Urothelium cell line (cell line): ENCODE measurements around the gene ZNF619.
A peak's percentile ranks its signal among the peaks of the same experiment; 100 is the strongest.

Source experiments
- DNase-seq: peaks from one replicate; pipeline ENCODE4 v3.0.0; 2011; ENCODE audit warnings: low spot score, mixed read lengths
- FAIRE-seq: peaks from 2 replicates; lab custom pipeline; 2011; peaks lifted over from hg19 to GRCh38; lab: Jason Lieb, UNC

The ZNF619 gene

GRCh38 chr3:40464339-40465110 lies 12.4 kb upstream of the ZNF619 start:
- DNase-seq, result no peak

GRCh38 chr3:40465111-40465407 lies 11.9 kb upstream of the ZNF619 start:
- FAIRE-seq, result no peak
- DNase-seq, result no peak

More at GRCh38 chr3:40464339-40465110, 12.4 kb upstream of the ZNF619 start:
- FAIRE-seq, result no peak

DNA sequence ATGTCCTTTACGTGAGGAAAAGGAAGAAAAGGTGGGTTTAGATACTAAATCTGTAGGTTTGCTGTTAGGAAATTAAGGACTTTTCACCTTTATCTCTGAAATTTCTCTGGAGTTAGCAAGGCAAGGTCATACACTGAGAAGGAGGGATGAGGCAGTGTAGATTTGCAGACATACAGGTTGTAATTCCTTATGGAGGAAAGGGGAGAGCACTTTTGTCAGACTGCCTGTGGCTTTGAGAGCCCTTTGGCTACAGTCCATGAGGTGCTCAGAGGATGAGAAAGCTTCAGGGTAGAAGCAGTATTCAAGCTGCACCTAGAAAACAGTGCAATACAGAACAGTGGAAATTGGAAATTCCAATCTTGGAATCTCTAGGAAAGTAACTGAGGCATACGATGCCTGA lies 11.5 kb upstream of the ZNF619 start:
- DNase-seq (no peak), FAIRE-seq (no peak)

DNA sequence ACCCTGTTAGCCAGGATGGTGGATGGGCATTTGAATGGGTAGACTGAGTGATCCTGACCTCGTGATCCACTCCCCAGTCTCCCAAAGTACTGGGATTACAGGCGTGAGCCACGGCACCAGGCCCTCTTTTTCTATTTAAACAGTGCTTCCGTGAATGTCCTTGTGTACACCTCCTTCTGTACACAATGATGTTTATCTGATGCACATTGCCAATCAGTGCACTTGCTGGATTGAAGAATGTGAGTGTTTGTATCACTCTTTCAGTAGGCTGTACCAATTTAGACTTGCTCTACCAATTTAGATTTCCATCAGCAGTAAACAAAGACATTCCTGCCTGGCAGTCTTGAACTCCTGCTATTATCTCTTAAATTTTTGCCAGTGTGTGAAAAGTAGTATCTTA lies 8.9 kb upstream of the ZNF619 start:
- FAIRE-seq (no peak), DNase-seq (no peak)

- DNase-seq, result no peak
- FAIRE-seq, result no peak
Observed at GRCh38 chr3:40470701-40471100, 6.2 kb upstream of the ZNF619 start.

GRCh38 chr3:40477666-40478065 lies 744 bp downstream of the ZNF619 start:
- peak; percentile 18 for DNase-seq
- no peak for FAIRE-seq

DNA sequence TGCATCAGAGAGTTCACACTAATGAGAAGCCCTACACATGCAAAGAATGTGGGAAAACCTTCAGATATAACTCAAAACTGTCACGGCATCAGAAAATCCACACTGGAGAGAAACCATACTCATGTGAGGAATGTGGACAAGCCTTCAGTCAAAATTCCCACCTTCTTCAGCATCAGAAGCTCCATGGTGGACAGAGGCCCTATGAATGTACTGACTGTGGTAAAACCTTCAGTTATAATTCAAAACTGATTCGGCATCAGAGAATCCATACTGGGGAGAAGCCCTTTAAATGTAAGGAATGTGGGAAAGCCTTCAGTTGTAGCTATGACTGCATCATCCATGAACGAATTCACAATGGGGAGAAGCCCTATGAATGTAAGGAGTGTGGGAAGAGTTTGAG lies 10.2 kb downstream of the ZNF619 start:
- FAIRE-seq, result no peak
- no peak for DNase-seq

DNA sequence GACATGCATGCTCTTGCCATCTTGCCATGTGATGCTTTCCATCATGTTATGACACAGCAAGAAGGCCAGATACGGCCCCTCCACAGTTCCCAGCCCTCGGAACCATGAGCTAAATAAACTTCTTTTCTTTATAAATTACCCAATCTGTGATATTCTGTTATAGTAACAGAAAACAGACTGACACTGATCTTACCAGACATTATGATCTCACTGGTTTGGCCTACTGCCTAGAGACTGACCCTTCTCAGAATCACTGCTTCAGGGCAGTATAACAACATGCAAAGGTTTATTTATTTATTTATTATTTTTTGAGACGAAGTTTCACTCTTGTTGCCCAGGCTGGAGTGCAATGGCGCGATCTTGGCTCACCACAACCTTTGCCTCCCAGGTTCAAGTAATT lies 14.0 kb downstream of the ZNF619 start:
- DNase-seq, result no peak
- no peak for FAIRE-seq

- DNase-seq (no peak), FAIRE-seq (no peak)
Observed at GRCh38 chr3:40494698-40495097, 17.8 kb downstream of the ZNF619 start.

GRCh38 chr3:40497288-40497687 lies 20.4 kb downstream of the ZNF619 start:
- FAIRE-seq (no peak), DNase-seq (no peak)

DNA sequence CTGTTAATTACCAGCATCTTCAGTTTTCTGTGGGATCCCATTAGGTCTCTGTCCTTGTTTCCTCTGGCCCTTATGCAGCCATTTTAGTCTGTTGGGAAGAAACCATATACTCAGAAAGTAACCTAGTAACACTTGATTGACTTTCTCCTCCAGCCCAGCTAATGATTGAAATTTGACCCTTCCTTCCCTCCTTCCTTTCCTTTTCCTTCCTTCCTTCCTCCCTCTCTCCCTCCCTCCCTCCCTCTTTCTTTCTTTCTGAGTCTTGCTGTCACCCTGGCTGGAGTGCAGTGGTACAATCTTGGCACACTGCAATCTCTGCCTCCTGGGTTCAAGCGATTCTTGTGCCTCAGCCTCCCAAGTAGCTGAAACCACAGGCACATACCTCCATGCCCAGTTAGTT lies 23.0 kb downstream of the ZNF619 start:
- DNase-seq (no peak), FAIRE-seq (no peak)

DNA sequence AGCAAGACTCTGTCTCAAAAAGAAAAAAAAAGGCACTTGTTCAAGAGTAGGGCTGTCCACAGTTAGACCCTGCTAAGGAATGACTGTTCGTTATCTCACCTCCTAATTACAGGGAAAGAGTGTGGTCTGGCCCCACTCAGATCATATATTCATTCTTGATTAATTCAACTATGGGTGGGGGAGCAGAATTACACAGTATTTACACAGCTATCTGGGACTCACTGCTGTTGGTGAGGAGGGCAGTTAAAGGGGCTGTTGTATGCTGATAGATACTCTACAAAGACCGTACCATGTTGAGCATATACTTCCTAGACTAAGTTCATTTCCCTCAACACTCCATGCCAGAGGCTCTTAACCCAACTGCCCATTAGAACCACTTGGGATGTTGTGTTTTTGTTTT lies 25.1 kb downstream of the ZNF619 start:
- FAIRE-seq (no peak), DNase-seq (no peak)

GRCh38 chr3:40504636-40505430 lies 27.9 kb downstream of the ZNF619 start:
- peak; percentile 56 for FAIRE-seq

DNA sequence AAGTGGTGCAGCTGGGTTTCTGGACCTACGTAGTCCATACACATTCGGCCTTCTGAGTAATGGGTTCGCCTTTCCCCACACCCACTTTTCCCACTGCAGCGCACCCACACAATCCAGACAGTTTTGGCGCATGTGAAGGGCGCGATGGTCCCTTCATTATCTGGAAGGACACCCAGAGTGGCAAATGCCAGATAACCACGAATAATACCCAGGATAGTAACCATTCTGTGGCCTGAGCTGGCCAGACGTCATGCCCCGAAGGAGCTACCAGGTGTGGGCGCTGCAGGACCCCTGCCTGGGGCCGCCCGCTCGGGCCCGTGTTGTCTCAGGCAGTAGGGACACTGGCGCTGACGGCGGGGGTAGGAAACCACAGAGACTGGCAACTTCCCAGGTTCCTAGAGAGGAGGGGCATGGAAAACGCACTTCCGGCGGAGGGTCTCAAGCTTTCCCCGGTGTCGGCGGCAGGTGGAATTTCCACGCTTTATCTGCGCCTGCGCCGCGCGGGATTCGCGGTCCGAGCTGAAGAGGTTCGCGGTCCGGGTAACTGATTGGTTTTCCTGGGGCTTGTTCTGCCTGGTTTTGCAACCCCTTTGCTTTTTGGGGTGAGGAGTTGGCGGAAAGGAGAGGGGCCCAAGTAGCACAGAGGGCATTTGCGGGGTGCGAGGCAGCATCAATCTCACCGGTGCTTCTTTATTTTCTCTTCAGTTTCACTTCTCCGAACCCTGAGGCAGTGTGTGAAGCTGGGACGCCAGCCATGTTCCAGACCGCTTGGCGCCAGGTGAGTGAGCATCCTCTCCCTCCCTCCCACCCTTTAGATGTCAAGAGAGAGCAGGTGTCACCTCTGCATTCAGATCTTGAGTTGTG lies 28.9 kb downstream of the ZNF619 start, which contains the start of gene ZNF620:
Gene ZNF620, plus strand, starts transcription at position 441 of the 864 bp plus-strand sequence. Its CDS starts 314 bp downstream, at position 755.
- peak; percentile 81 for DNase-seq
- no peak for FAIRE-seq

More at GRCh38 chr3:40504636-40505430, 27.9 kb downstream of the ZNF619 start:
- DNase-seq, result peak; percentile 75

GRCh38 chr3:40511031-40511718 lies 34.3 kb downstream of the ZNF619 start:
- no peak for FAIRE-seq

DNA sequence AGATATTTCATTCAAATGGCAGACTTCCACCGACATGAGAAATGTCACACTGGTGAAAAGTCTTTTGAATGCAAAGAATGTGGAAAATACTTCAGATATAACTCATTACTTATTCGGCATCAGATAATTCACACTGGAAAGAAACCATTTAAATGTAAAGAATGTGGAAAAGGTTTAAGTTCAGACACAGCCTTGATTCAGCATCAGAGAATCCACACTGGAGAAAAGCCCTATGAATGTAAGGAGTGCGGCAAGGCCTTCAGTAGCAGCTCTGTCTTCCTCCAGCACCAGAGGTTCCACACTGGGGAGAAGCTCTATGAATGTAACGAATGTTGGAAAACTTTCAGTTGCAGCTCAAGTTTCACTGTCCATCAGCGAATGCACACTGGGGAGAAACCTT lies 39.3 kb downstream of the ZNF619 start:
- FAIRE-seq, result no peak
- DNase-seq, result no peak

More at GRCh38 chr3:40511031-40511718, 34.3 kb downstream of the ZNF619 start:
- no peak for DNase-seq

DNA sequence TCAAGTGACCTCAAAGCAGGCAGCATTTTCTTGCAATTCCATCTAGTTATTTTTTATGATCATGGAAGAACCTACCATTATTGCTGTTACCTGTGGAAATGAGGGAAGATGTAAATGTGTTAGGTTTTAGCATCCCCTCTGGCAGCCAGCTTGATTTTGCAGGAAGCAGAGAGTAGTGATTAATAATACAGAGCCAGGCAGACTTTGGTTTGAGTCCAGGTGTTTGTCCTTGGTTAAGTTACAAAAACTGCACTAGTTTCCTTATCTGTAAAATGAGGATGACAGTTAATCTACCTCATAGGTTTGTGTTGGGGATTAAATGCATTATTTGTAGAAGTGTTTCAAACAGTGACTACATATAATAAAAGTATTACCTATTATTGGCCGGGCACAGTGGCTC lies 41.1 kb downstream of the ZNF619 start:
- no peak for FAIRE-seq

GRCh38 chr3:40518848-40519247 lies 41.9 kb downstream of the ZNF619 start:
- FAIRE-seq (no peak), DNase-seq (no peak)

More for the DNA sequence above, 41.1 kb downstream of the ZNF619 start:
- DNase-seq, result no peak

DNA sequence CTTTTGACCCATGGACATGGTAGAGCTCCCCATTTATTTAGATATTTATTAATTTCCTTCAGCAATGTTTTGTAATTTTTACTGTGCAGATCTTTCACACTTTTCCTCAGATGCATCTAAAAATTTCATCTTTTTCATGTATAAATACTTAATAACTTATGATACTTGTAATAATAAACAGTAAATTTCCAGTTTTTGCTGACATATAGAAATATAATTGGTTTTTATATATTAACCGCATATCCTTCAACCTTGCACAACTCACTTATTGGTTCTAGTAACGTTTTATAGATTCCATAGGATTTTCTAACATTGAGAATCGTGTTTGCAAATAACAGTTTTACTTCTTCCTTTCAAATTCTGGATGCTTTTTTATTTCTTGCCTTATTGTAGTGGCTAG lies 44.3 kb downstream of the ZNF619 start:
- FAIRE-seq, result no peak

DNA sequence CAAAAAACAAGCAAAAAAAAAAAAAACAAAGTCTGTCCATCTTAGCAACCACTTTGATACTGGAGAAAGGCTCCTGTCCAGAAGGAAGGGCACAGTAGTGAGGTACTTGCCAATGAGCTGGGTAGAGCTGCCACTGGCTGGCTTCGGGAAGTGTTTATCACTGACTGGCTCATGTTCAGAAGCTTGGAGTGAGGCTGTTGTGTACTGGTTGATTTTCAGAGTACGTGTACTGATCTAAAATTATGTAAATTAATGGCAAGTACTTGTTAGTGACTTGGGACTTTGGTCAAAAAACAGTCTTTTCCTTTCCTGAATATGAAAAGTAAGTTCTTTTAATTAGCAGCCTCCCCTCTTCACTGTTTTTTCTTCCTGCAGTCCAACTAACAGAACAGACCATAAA lies 46.9 kb downstream of the ZNF619 start:
- DNase-seq, result no peak
- FAIRE-seq, result no peak

More for the DNA sequence above, 44.3 kb downstream of the ZNF619 start:
- DNase-seq, result no peak

DNA sequence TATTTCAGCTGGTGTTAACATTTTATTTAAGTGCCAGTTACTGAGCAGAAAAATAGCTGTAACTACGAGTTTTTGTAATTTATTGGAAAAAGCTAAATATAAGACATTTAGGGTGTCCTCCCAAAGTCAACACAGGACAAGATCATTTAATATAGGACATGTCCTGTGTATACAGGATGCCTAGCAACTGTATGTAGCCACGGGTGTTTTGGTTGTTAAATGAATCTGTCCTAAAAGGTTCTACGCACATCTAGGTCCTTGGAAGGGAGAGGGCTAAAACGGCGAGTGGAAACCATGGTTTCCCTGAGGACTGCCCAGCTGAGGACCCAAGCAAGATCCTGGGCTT lies 47.3 kb downstream of the ZNF619 start:
- DNase-seq, result no peak

More for the DNA sequence above, 47.3 kb downstream of the ZNF619 start:
- no peak for FAIRE-seq
